HepG2 (cell line): ENCODE data around the gene LRRC28. TPM values are rescaled to one million over a fixed set of nuclear protein-coding genes. Genes with fewer than 3 reads are reported as not detected.
A peak's percentile ranks its signal among the peaks of the same experiment; 100 is the strongest.

Source experiments
- ATM ChIP-seq: fragments of 450-650 bp; IDR thresholded peaks from 2 replicates; pipeline ENCODE4 v1.7.1; 2017; ENCODE audit warnings: mild to moderate bottlenecking, borderline replicate concordance
- CTCF ChIP-seq: sonication (generic); formaldehyde crosslinking; IDR thresholded peaks from 2 replicates; pipeline ENCODE4 v1.5.0; 2020; ENCODE audit warnings: mild to moderate bottlenecking, missing genetic modification reagents, moderate library complexity
- HDAC6 ChIP-seq: fragments of 200-600 bp; sonication (generic); IDR thresholded peaks from 2 replicates; pipeline ENCODE4 v1.7.0; 2017; ENCODE audit warnings: mild to moderate bottlenecking, antibody characterized with exemption, low read length, low read depth
- HNRNPH1 ChIP-seq: fragments of 200-400 bp; formaldehyde crosslinking; optimal IDR thresholded peaks from 2 replicates; pipeline ENCODE3; 2017; ENCODE audit warnings: mild to moderate bottlenecking, low read depth, low read length
- HOMEZ ChIP-seq: IDR thresholded peaks from 2 replicates; pipeline ENCODE4 v1.6.1; 2016; ENCODE audit warnings: low read depth
- HOXA7 ChIP-seq: sonication (generic); formaldehyde crosslinking; IDR thresholded peaks from 2 replicates; pipeline ENCODE4 v1.8.1; 2022; ENCODE audit warnings: mild to moderate bottlenecking, missing genetic modification reagents, moderate library complexity
- IKZF5 ChIP-seq: IDR thresholded peaks from 2 replicates; pipeline ENCODE4 v1.6.1; 2018; ENCODE audit warnings: missing genetic modification reagents, mild to moderate bottlenecking, missing compliant biosample characterization
- MZF1 ChIP-seq: sonication (generic); formaldehyde crosslinking; IDR thresholded peaks from 2 replicates; pipeline ENCODE4 v1.8.1; 2023; ENCODE audit warnings: mild to moderate bottlenecking, missing genetic modification reagents, borderline replicate concordance
- NR2C2 ChIP-seq: sonication (generic); formaldehyde crosslinking; IDR thresholded peaks from 2 replicates; pipeline ENCODE4 v1.4.0; 2020; ENCODE audit warnings: missing genetic modification reagents, mild to moderate bottlenecking, moderate library complexity, borderline replicate concordance
- PCBP2 ChIP-seq: fragments of 200-400 bp; formaldehyde crosslinking; optimal IDR thresholded peaks from 2 replicates; pipeline ENCODE3; 2018; ENCODE audit warnings: low read length, low read depth; ENCODE audit not compliant: poor library complexity, severe bottlenecking
- ZFP41 ChIP-seq: sonication (generic); formaldehyde crosslinking; IDR thresholded peaks from 2 replicates; pipeline ENCODE4 v1.4.0; 2020; ENCODE audit warnings: mild to moderate bottlenecking, missing genetic modification reagents, borderline replicate concordance
- ZNF160 ChIP-seq: sonication (generic); formaldehyde crosslinking; IDR thresholded peaks from 2 replicates; pipeline ENCODE4 v1.8.0; 2022; ENCODE audit warnings: mild to moderate bottlenecking, inconsistent platforms, missing genetic modification reagents
- ZNF225 ChIP-seq: sonication (generic); formaldehyde crosslinking; IDR thresholded peaks from 2 replicates; pipeline ENCODE4 v1.4.0; 2020; ENCODE audit warnings: mild to moderate bottlenecking, missing genetic modification reagents
- ZNF335 ChIP-seq: sonication (generic); formaldehyde crosslinking; IDR thresholded peaks from 2 replicates; pipeline ENCODE4 v1.4.0; 2020; ENCODE audit warnings: missing genetic modification reagents
- ZNF556 ChIP-seq: sonication (generic); formaldehyde crosslinking; IDR thresholded peaks from 2 replicates; pipeline ENCODE4 v1.4.0; 2020; ENCODE audit warnings: mild to moderate bottlenecking, missing genetic modification reagents, borderline replicate concordance
- ZNF749 ChIP-seq: sonication (generic); formaldehyde crosslinking; IDR thresholded peaks from 2 replicates; pipeline ENCODE4 v1.8.0; 2022; ENCODE audit warnings: mild to moderate bottlenecking, missing genetic modification reagents, moderate library complexity, borderline replicate concordance
- polyA plus RNA-seq, 8 experiments: library from polyadenylated mRNA; depleted of rRNA in 3 of 8; stranded (reverse) in 7 of 8; unstranded in 1 of 8; fragments of >200 nt; fragmentation: Illumina TruSeq in 4 of 8; extraction: Trizol in 4 of 8; gene quantifications; 2 replicates each; pipeline versions ENCODE4 v1.2.1 to v1.2.3, GENCODE V29; 2011 to 2016; ENCODE audit warnings: low read depth in 4 of 8, missing spikeins in 1 of 8, mixed read lengths in 1 of 8; ENCODE audit not compliant: insufficient read depth in 1 of 8
- total RNA-seq, 5 experiments: library from RNA; depleted of rRNA; stranded (reverse); fragments of >200 nt; fragmentation: Illumina TruSeq; extraction: Trizol; gene quantifications; 2 replicates each; pipeline ENCODE4 v1.2.3, GENCODE V29; 2016; ENCODE audit warnings: low read depth in 1 of 5
- TF ChIP-seq, protein P1 (sequence below): sonication (generic); formaldehyde crosslinking; conservative IDR thresholded peaks from 2 replicates; pipeline ENCODE4 v1.4.0; 2020; ENCODE audit warnings: missing genetic modification reagents
- TF ChIP-seq, protein P2 (sequence below): sonication (generic); formaldehyde crosslinking; IDR thresholded peaks from 2 replicates; pipeline ENCODE4 v1.8.0; 2022; ENCODE audit warnings: mild to moderate bottlenecking, missing genetic modification reagents
- TF ChIP-seq, protein P3 (sequence below): sonication (generic); formaldehyde crosslinking; IDR thresholded peaks from 2 replicates; pipeline ENCODE4 v1.4.0; 2020; ENCODE audit warnings: missing genetic modification reagents, borderline replicate concordance

The LRRC28 gene
- total and polyA plus RNA-seq, 2 of the 13 experiments (the other 11 are each of a cell fraction or from before 2014, with no cell fraction given), result 17.5 to 21.3 TPM

GRCh38 chr15:99385005-99385669 is 133.9 kb downstream of the LRRC28 start (continued):
- TF ChIP-seq NR2C2, result no peak
- TF ChIP-seq ZNF335 (CRISPR knock-in tag), result no peak
- TF ChIP-seq, protein P1, sequence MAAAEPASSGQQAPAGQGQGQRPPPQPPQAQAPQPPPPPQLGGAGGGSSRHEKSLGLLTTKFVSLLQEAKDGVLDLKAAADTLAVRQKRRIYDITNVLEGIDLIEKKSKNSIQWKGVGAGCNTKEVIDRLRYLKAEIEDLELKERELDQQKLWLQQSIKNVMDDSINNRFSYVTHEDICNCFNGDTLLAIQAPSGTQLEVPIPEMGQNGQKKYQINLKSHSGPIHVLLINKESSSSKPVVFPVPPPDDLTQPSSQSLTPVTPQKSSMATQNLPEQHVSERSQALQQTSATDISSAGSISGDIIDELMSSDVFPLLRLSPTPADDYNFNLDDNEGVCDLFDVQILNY (CRISPR knock-in tag), result no peak
- TF ChIP-seq HDAC6, result no peak
- TF ChIP-seq, protein P2, sequence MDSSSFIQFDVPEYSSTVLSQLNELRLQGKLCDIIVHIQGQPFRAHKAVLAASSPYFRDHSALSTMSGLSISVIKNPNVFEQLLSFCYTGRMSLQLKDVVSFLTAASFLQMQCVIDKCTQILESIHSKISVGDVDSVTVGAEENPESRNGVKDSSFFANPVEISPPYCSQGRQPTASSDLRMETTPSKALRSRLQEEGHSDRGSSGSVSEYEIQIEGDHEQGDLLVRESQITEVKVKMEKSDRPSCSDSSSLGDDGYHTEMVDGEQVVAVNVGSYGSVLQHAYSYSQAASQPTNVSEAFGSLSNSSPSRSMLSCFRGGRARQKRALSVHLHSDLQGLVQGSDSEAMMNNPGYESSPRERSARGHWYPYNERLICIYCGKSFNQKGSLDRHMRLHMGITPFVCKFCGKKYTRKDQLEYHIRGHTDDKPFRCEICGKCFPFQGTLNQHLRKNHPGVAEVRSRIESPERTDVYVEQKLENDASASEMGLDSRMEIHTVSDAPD (CRISPR knock-in tag), result no peak
- no peak for TF ChIP-seq IKZF5 (CRISPR knock-in tag)
- TF ChIP-seq MZF1, result no peak
- TF ChIP-seq PCBP2, result no peak
- TF ChIP-seq HNRNPH1, result no peak
- TF ChIP-seq CTCF (CRISPR knock-in tag), result peak; percentile 58
- no peak for TF ChIP-seq ZNF160 (CRISPR knock-in tag)
- no peak for TF ChIP-seq ZNF556 (CRISPR knock-in tag)
- TF ChIP-seq ZNF225 (CRISPR knock-in tag), result no peak
- TF ChIP-seq HOMEZ (CRISPR knock-in tag), result peak; percentile 71; the same call in 1 of the 2 replicates
- TF ChIP-seq, protein P3, sequence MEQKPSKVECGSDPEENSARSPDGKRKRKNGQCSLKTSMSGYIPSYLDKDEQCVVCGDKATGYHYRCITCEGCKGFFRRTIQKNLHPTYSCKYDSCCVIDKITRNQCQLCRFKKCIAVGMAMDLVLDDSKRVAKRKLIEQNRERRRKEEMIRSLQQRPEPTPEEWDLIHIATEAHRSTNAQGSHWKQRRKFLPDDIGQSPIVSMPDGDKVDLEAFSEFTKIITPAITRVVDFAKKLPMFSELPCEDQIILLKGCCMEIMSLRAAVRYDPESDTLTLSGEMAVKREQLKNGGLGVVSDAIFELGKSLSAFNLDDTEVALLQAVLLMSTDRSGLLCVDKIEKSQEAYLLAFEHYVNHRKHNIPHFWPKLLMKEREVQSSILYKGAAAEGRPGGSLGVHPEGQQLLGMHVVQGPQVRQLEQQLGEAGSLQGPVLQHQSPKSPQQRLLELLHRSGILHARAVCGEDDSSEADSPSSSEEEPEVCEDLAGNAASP (CRISPR knock-in tag), result no peak; the same call in 1 of the 2 replicates
- no peak for TF ChIP-seq HOXA7 (CRISPR knock-in tag)
- TF ChIP-seq ZNF749 (CRISPR knock-in tag), result no peak
- TF ChIP-seq ZFP41, result no peak
- no peak for TF ChIP-seq ATM
